ENCODE data around the gene UACA.
"Not testable (repeated sequence)": the region's sequence is repeated elsewhere in the genome, so short reads cannot be mapped to it uniquely, and the experiment has no call there.

The UACA gene, protein sequence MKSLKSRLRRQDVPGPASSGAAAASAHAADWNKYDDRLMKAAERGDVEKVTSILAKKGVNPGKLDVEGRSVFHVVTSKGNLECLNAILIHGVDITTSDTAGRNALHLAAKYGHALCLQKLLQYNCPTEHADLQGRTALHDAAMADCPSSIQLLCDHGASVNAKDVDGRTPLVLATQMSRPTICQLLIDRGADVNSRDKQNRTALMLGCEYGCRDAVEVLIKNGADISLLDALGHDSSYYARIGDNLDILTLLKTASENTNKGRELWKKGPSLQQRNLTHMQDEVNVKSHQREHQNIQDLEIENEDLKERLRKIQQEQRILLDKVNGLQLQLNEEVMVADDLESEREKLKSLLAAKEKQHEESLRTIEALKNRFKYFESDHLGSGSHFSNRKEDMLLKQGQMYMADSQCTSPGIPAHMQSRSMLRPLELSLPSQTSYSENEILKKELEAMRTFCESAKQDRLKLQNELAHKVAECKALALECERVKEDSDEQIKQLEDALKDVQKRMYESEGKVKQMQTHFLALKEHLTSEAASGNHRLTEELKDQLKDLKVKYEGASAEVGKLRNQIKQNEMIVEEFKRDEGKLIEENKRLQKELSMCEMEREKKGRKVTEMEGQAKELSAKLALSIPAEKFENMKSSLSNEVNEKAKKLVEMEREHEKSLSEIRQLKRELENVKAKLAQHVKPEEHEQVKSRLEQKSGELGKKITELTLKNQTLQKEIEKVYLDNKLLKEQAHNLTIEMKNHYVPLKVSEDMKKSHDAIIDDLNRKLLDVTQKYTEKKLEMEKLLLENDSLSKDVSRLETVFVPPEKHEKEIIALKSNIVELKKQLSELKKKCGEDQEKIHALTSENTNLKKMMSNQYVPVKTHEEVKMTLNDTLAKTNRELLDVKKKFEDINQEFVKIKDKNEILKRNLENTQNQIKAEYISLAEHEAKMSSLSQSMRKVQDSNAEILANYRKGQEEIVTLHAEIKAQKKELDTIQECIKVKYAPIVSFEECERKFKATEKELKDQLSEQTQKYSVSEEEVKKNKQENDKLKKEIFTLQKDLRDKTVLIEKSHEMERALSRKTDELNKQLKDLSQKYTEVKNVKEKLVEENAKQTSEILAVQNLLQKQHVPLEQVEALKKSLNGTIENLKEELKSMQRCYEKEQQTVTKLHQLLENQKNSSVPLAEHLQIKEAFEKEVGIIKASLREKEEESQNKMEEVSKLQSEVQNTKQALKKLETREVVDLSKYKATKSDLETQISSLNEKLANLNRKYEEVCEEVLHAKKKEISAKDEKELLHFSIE (N-terminal part only)

DNA sequence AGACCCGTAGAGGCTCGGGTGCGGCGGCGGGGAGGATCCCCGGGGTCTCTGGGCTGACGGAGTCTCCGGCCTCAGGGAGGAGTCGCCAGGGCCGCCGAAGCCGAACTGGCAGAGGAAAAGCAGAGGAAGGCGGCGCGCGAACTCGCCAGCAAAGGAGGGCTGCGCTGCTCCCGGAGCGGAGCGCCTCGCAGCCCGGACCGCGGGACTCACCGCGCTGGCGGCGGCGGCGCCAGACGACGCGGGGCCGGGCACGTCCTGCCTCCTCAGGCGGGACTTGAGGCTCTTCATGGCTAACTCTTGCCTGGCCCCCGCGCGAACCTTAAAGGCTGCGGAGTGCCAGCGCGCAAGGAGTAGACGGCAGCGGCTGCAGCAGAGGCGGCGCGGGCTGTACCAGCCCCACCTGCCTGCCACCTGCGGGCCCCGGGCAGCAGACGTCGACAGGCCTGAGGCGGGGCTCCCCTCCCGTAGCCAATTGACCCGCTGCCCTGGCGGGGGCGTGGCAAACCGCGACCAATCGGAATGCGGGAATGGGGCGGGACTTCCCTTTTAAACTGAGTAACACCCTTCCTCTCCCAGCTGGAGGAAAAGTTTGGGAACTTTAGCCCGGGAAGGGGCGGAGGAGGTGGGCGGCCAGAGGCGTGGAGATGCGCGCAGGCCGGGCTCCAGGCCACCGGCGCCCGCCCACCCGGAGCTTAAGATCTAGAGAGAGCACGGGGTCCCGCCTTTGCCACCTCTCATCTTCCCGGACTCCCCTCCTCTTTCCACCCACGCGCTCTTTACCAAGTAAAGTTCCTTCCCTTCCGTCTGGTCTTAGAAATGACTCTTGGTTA is at the start of gene UACA:
TSS of gene UACA (minus strand) at position 439 of the 830 bp plus-strand sequence. CDS start at position 288, 151 bp downstream.
- peak; percentile 75 to 78 for DNase-seq

DNA sequence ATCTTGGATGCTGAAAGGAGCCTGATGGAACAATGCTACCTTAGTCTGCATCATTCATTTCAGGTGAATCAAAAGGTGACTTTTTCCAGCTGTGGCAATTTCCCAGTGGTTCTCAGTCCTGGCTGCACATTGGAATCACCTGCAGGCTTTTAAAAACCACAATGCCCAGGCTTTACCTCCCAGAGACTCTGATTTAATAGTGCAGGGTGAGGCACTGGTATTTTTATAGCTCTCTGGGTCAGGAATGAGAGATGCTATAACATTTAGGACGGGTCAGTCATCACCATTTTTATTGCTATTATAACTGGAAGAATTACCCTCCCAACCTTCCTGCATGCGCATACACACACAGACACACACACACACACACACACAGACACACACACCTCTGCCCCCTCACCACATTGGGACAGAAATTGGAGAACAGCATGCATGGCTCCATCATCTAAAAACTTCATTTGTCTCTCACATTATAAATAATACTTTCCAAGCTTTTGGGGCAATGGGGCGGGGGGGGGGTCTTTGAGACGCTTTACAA is 49.5 kb upstream of the UACA start:
- no peak for DNase-seq

DNA sequence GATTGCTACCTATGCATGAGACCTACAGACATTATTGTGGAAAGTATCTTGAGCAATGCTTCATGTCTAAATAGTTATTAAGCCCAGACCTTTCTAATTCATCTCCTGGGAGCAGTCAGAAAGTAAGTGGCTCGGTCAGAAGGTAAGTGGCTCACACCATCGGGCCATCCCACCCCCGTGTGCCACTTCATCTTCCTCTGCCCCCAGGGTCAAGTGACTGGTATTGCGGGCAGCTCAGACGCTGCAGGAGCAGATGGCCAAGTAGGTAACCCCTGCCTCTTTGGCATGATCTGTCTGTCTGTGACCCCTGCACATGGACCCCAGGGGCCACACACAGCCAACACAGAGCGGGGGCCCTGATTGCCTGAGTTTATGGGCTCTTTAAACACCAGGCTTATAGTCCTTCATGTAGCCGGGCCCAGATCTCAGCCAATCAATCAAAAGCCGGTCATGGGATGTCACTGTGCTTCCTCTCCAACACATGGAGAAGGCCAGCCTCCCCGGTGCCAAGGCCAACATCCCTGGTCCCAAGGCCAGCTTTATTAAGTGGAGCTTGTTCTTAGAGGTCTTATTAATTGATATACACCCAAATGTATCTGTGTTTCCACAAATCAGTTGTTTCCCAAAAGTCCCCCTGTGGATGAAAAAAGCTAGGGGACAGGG is 47.7 kb upstream of the UACA start:
- no peak for DNase-seq

DNA sequence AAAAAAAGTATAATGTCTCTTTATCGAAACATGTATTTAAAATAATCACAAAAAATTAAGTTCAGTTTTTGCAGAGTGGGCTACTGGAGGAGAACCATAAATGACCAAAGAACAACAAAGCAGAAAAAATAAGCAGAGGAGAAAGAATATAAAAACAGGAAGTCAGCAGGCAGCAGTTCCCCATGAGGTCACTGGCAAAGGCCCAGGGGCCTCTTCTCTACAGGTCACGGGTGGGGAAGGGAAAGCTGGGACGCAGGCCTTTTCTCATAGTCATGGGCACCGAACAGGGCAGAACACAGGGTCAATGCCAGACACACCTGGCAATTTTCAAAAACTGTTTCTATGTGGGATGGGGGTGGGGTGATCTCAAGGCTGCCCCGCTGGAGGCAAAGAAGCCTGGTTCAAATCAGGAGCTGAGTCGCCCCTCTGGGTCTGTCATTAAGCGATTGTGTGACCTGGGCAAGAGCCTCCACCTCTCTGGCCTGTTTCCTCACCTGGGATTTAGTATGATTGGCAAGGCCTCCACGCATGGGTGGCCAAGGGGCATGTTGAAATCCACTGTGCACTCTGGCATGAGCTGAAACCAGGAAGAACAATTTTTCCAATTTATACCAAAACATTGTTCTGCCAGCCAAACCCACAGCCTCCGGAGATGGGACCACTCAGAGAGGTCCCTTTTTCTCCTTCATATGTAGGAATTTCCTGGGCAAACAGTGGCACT is 43.8 kb upstream of the UACA start:
- no peak for DNase-seq

DNA sequence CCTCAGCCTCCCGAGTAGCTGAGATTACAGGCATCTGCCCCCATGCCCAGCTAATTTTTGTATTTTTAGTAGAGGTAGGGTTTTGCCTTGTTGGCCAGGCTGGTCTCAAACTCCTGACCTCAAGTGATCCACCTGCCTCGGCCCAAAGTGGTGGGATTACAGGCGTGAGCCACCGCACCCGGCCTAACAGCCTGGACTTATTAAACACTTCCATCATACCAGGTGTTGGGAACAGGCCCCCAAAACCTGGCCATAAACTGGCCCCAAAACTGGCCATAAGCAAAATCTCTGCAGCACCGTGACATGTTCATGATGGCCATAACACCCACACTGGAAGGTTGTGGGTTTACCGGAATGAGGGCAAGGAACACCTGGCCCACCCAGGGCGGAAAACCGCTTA is 41.0 kb upstream of the UACA start:
- not testable (repeated sequence) for DNase-seq

DNA sequence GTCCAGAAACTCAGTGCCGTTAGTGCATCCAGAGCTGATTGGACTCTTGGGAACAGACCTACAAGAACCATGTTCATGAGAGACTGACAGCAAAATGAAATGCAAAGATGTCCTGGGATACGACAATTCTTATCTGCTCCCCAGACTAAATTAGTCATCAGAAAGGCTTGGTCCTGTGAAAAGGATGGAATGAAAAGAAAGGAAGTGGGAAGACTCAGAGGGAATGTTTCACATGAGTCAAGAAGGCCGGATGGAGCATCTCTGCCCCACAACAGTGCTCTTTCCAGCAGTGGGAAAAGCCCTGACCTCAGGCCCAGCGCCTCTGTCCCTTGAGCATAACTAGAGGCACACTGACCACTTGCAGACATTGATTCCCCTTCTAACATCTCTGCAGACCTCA is 39.3 kb upstream of the UACA start:
- no peak for DNase-seq

DNA sequence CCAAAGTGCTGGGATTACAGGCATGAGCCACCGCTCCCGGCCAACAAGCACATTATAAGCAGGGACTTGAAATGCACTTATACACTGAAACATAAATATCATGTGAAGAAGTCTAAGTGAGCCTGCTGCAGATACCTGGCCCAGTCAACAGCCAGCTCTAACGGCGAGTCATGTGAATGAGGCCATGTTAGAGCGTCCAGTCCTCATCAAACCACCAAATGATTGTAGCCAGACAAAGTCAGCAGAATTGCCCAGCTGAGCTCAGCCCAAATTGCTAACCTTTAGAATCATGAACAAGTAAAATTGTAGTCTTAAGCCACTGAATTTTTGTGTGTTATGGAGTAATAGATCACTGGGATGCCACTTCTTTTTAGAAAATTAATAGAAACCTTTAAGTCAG is 37.8 kb upstream of the UACA start:
- no peak for DNase-seq

DNA sequence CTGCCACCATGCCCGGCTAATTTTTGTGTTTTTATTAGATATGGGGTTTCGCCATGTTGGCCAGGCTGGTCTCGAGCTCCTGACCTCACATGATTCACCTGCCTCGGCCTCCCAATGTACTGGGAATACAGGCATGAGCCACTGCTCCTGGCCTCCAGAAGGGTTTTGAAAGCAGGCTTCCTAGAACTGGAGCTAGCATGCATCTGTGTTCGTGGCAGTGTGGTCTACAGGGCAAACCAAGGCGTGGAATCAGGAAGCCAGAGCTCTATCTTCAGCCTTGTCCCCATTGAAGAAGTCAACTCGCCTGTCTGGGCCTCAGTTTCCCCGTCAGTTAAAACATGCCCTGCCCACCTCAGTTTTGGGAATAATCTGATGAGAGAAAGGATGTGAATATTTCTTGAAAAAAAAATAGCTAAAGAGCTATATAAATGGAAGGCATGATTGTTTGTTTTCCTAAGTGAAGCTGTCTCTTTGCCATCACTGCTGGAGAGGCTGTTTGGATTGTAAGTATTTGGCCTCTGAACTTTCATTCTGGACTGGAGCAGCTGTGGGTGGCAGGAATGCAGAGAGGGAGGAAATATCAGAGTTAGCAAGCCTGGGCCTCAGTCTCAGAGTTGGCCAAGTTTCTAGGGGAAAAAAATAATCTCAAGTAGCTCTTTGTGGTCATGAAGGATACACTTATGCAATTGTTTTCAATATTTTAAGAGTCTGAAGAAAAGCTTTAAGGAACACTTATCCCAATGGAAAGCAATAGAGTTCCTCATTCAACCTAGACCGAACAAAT is 36.5 kb upstream of the UACA start:
- no peak for DNase-seq

DNA sequence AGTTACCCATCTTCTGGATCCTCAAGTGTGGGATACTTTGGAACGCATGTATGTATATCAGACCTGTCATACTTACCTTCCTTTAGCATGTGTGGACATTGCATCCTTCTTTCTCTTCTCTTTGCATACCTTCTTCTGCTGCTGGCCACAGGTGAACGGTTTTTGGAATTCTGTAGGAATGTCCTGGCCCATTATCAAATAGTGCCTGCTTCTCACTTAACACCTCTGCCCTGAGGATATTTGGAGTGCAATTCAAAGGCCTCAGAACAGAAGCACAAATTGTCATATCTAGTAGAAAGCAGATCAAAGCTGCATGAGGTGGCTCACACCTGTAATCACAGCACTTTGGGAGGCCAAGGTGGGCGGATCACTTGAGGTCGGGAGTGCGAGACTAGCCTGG is 34.1 kb upstream of the UACA start:
- DNase-seq = no peak

DNA sequence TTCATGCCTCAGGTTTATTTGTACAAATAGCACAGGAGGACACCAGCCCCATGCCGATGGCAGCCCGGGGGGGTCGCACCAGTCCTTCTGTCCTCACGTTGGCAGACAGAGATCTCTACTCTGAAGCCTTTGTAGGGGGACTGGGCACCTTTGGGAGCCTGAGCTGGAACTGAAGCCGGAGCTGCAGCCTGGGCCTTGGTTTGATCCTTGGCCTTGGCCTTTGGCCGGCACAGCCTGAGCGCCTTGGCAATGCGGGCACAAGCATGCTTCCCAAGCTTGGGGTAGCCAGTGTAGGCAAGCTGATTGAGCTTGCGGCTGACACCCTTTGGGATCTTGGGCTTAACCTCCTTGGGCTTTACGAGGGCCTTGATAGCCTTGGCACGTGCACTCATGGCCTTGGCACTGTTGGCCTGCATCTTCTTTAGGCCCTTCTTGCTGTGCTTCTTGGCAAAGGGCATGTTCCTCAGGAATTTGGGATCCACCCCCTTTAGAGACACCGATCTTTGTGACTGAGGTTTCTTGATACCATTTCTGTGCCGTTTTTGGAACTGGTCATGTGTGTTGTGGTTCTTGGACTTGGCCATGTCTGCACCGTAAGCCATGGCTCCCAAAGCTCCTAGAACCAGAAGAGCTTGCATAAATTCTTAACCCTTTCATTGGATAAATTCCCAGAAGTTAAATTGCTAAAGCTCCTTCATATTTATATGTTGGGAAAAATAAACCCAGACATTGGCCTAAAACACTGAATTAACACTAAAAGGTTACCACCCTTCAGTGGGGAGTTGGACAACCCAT is 33.4 kb upstream of the UACA start:
- no peak for DNase-seq

DNA sequence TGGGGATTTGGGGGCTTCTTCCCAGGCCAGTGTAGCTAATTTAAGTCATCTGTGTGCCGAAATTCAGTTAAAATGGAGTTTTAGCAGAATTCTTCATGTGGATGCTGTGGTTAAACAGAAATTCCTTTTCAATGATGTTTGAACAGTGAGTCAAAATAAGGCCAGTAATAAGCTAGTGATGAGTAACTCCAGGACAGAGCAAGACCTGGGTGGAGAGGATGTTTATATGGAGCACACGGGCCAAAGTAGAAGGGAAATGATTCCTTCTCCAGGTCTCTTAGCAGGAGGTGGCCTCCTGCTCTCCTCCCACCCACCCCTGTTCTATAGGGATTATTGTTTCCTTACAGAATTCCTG is 31.9 kb upstream of the UACA start:
- DNase-seq = no peak

DNA sequence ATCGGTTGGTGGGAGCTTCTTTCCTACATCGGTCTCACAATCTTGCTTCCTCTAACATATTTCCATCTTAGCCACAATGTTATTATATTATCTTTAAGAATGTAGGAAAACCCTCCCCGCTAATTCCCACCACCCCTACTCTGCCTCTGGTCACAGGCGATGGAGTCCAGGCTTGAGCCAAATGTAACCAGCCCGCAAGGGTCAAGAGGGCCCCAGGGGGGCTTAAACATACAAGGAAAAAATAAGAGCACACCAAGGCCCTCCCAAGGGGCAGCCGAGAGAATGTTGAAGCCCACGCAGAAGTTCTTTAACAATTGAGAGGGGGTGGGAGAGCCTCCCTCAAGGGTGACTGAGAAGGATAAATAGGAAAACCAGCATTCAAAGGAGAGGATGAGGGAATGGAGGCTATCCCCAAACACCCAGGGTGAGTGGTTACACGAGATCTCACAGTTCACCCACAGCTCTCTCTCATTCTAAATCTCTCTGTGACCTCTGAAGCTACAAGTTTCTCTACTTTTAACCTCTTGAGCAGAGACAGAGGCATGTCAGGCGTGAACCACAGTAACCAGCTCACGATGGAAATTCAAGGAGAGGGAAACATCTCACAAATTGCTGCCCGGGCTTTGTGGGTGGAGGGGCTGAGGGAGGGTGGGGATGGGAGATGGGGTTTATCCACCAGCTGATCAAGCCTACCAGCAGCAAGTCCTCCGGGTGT is 31.4 kb upstream of the UACA start:
- no peak for DNase-seq

DNA sequence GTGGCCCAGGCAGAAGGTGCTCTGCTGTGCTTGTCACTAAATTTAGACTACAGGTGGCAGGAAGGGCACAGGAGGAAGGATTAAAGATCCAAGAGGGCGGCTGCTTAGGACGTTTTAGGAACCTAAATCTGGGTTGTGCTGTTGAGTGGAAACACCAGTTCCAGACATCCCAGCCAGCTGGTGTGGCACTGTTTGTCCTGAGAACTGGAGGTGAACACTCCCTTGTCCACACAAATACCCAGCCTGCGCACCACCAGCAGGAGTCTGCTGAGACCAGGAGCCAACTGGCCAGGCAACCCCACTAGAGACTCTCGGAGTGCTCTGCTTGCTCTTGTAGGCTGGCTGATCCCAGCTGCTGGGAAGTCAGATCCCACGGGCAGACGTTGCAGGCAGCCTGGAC is 30.3 kb upstream of the UACA start:
- no peak for DNase-seq

DNA sequence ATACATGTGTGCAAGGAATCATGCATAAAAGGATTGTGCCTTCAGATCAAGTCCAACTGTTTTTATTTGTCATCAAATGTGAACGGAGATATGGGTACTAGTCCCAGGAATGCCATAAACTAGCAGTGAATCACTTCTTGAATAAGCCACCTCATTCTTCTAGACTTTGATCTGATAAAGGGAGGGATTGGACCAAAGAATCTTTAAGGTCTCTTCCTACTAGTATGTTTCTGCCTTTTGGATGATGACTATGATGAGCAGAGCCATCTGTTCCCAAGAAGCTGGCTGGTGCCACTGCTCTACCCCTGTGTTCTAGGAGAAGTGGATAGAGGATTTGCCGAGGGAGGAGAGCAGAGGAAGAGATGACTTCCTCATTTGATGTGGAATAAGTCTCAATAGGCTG is 28.8 kb upstream of the UACA start:
- DNase-seq = no peak

DNA sequence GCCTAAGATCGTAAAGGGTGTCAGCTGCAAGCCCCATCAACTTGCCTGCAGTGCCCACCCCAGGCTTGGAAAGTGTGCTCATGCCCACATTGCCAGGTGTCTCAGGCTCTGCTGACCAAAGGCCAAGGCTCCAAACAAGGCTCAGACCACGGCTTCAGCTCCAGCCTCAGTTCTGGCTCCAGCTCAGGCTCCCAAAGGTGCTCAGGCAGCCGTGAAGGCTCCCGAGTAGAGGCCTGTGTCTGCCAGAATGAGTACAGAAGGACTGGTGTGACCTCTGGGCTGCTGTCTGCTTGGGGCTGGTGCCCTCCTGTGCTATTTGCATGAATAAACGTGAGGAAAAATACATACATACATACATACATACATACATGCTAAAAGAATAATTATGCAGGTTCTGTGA is 27.9 kb upstream of the UACA start:
- DNase-seq = no peak

DNA sequence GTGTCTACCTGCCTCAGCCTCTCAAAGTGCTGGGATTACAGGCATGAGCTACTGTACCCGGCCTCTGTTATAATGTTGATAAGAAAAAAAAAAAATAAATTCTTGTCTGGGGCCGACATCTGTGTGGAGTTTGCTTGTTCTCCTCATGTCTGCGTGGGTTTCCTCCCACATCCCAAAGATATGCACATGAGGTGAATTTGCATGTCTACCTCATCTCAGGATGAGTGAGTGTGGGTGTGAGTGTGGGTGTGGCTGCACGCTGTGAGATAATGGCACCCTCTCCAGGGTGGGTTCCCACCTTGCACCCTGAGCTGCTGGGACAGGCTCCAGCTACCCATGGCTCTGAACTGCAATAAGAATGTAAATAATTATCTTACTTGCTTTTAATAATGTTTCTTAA is 25.9 kb upstream of the UACA start:
- DNase-seq = no peak

DNA sequence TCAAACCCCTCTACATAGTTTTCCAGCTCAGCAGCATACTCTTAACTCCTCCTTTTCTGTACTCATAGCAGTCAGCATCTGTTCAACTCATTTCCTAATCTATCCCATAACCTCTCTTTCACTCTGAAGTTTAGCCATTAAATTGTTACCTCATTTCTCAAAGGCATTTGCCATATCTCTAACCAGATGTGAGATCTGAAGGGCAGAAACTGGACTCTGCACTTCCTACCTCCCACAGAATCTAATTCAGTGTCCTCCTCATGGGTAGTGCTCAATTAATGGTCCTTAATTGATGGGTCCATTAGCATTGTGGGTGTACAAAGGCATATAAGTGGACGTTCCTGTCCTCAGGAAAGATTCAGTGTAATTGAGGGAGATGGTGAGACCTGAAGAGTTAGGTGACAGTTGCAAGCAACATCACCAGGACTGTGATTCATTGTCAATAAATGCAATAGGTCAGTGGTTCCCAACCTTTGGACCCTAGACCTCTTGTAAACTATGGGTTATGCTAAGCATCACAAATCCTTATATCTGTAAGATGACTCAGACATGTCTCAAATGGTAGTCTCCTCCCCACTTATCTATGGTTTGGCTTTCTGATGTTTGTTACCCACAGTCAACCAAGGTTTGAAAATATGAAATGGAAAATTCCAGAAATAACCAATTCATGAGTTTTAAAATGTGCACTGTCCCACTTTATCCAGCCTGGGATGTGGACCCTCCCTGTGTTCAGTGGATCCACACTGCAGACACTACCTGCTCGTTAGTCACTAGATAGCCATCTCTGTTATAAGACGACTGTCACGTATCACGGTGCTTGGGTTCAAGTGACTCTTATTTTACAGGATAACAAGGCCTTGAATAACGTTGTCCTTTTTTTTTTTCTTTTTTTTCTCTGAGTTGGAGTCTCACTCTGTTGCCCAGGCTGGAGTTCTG is 25.0 kb upstream of the UACA start:
- no peak for DNase-seq
